H1 (cell line): ENCODE results near the gene VENTX. TPM values are rescaled to one million over a fixed set of nuclear protein-coding genes. Genes with fewer than 3 reads are reported as not detected.

Source experiments
- CTCF ChIA-PET: fragments of 300-600 bp; sonication (Branson Sonifier 250); formaldehyde crosslinking; loops from one replicate; lab custom pipeline; 2021; ENCODE audit not compliant: partially characterized antibody; lab: Charles Lee
- POLR2A ChIA-PET: fragments of 300-600 bp; sonication (Branson Sonifier 250); formaldehyde crosslinking; loops from one replicate; lab custom pipeline; 2021; ENCODE audit warnings: inconsistent platforms; ENCODE audit not compliant: partially characterized antibody; lab: Charles Lee
- DNase-seq, 2 experiments: peaks; one replicate each; pipeline versions ENCODE4 v3.0.0 to v3.0.0-alpha.2; 2010 to 2022; ENCODE audit warnings: low spot score in 2 of 2, low read depth in 1 of 2, mixed read lengths in 1 of 2
- FAIRE-seq: peaks from 2 replicates; lab custom pipeline; 2011; peaks lifted over from hg19 to GRCh38; lab: Jason Lieb, UNC
- H2AFZ ChIP-seq: 2 replicates; pipeline ENCODE4 v1.8.1; 2012; ENCODE audit warnings: low read length, inconsistent platforms
- H2AK5ac ChIP-seq: 2 replicates; pipeline ENCODE4 v1.6.1; 2013; ENCODE audit warnings: low read depth, low read length
- H2BK120ac ChIP-seq: replicated peaks from 2 replicates; pipeline ENCODE3; 2013; ENCODE audit warnings: low read depth, low read length, inconsistent platforms
- H2BK12ac ChIP-seq: 2 replicates; pipeline ENCODE4 v1.6.1; 2013; ENCODE audit warnings: low read depth, low read length
- H2BK15ac ChIP-seq: 2 replicates; pipeline ENCODE4 v1.6.1; 2013; ENCODE audit warnings: low read length
- H2BK20ac ChIP-seq: 2 replicates; pipeline ENCODE4 v1.6.1; 2013; ENCODE audit warnings: low read length
- H2BK5ac ChIP-seq: 2 replicates; pipeline ENCODE4 v1.6.1; 2013; ENCODE audit warnings: low read depth, low read length
- H3K14ac ChIP-seq: 2 replicates; pipeline ENCODE4 v1.6.1; 2013; ENCODE audit warnings: inconsistent platforms; ENCODE audit not compliant: insufficient read length
- H3K18ac ChIP-seq: 2 replicates; pipeline ENCODE4 v1.6.1; 2013; ENCODE audit warnings: low read length; ENCODE audit errors: extremely low read depth
- H3K23ac ChIP-seq: 2 replicates; pipeline ENCODE4 v1.6.1; 2013; ENCODE audit warnings: inconsistent platforms; ENCODE audit not compliant: insufficient read length
- H3K23me2 ChIP-seq: 2 replicates; pipeline ENCODE4 v1.6.1; 2013; ENCODE audit warnings: low read depth, low read length
- H3K27ac ChIP-seq: 2 replicates; pipeline ENCODE4 v1.6.1; 2011; ENCODE audit warnings: low read depth, low read length, inconsistent platforms
- H3K27me3 ChIP-seq, 4 experiments: replicated peaks in 1 of 4; 1 replicate in 1 of 4; 2 replicates in 3 of 4; pipeline versions ENCODE4 v1.6.1 to v1.8.1; 2011 to 2013; ENCODE audit warnings: low read length in 3 of 4, mild to moderate bottlenecking in 3 of 4, inconsistent platforms in 2 of 4, mixed read lengths in 2 of 4, moderate library complexity in 1 of 4; ENCODE audit not compliant: control insufficient read depth in 3 of 4, insufficient read depth in 3 of 4; ENCODE audit errors: extremely low read depth in 1 of 4
- H3K36me3 ChIP-seq, 4 experiments: 2 replicates each; pipeline versions ENCODE4 v1.6.1 to v1.8.1; 2011 to 2013; ENCODE audit warnings: mild to moderate bottlenecking in 4 of 4, low read length in 3 of 4, moderate library complexity in 2 of 4, control low read depth in 1 of 4, inconsistent platforms in 1 of 4; ENCODE audit not compliant: insufficient read depth in 4 of 4, control insufficient read depth in 2 of 4
- H3K4ac ChIP-seq: replicated peaks from 2 replicates; pipeline ENCODE3; 2013; ENCODE audit warnings: low read length, low read depth, mixed read lengths, inconsistent platforms; ENCODE audit not compliant: insufficient read length
- H3K4me1 ChIP-seq, 4 experiments: replicated peaks in 1 of 4; 1 replicate in 1 of 4; 2 replicates in 3 of 4; pipeline versions ENCODE4 v1.6.1 to v1.8.1; 2011 to 2013; ENCODE audit warnings: low read length in 3 of 4, inconsistent platforms in 2 of 4, mixed read lengths in 1 of 4; ENCODE audit not compliant: insufficient read depth in 4 of 4, control insufficient read depth in 3 of 4
- H3K4me2 ChIP-seq, 2 experiments: 2 replicates each; pipeline versions ENCODE4 v1.6.1 to v1.8.1; 2011 to 2013; ENCODE audit warnings: low read depth in 2 of 2, low read length in 2 of 2, control low read depth in 1 of 2, inconsistent platforms in 1 of 2, mild to moderate bottlenecking in 1 of 2; ENCODE audit not compliant: insufficient read depth in 1 of 2
- H3K4me3 ChIP-seq, 4 experiments: fragments of 200-600, 300-600 bp in 1 of 4; sonication (generic), shearing (Covaris generic), sonication (Bioruptor Twin) in 1 of 4; 2 replicates each; pipeline versions ENCODE4 v1.5.1 to v1.8.1; 2011 to 2016; ENCODE audit warnings: low read length in 4 of 4, low read depth in 3 of 4, control low read depth in 2 of 4, inconsistent platforms in 2 of 4, mild to moderate bottlenecking in 2 of 4, mixed read lengths in 1 of 4, moderate library complexity in 1 of 4; ENCODE audit not compliant: insufficient read depth in 2 of 4; ENCODE audit errors: extremely low read depth in 1 of 4
- H3K56ac ChIP-seq: replicated peaks from 2 replicates; pipeline ENCODE3; 2013; ENCODE audit warnings: low read depth, mild to moderate bottlenecking, mixed read lengths, low read length, inconsistent platforms; ENCODE audit not compliant: insufficient read length
- H3K79me1 ChIP-seq: 2 replicates; pipeline ENCODE4 v1.6.1; 2013; ENCODE audit warnings: low read depth, low read length, control low read depth
- H3K79me2 ChIP-seq, 2 experiments: 2 replicates each; pipeline versions ENCODE4 v1.6.1 to v1.8.1; 2012 to 2013; ENCODE audit warnings: low read length in 2 of 2, mild to moderate bottlenecking in 2 of 2, inconsistent platforms in 1 of 2; ENCODE audit not compliant: insufficient read depth in 2 of 2, control insufficient read depth in 1 of 2
- H3K9ac ChIP-seq, 4 experiments: replicated peaks in 1 of 4; 1 replicate in 1 of 4; 2 replicates in 3 of 4; pipeline versions ENCODE4 v1.6.1 to v1.8.1; 2011 to 2013; ENCODE audit warnings: low read depth in 3 of 4, low read length in 3 of 4, control low read depth in 2 of 4, mild to moderate bottlenecking in 2 of 4, moderate library complexity in 2 of 4, inconsistent platforms in 1 of 4; ENCODE audit errors: extremely low read depth in 1 of 4
- H3K9me3 ChIP-seq, 2 experiments: 2 replicates each; pipeline versions ENCODE4 v1.6.1 to v1.8.1; 2012 to 2013; ENCODE audit warnings: mild to moderate bottlenecking in 2 of 2, moderate library complexity in 2 of 2, control low read depth in 1 of 2, inconsistent platforms in 1 of 2, low read depth in 1 of 2, low read length in 1 of 2, mixed read lengths in 1 of 2; ENCODE audit not compliant: insufficient read depth in 2 of 2
- H4K20me1 ChIP-seq, 2 experiments: replicated peaks in 1 of 2; 2 replicates each; pipeline versions ENCODE3 to v1.8.1; 2011 to 2013; ENCODE audit warnings: inconsistent platforms in 2 of 2, low read length in 2 of 2, mild to moderate bottlenecking in 1 of 2; ENCODE audit not compliant: insufficient read depth in 2 of 2, control insufficient read depth in 1 of 2
- H4K5ac ChIP-seq: 2 replicates; pipeline ENCODE4 v1.6.1; 2013; ENCODE audit warnings: low read length, low read depth, mixed read lengths, inconsistent platforms; ENCODE audit not compliant: insufficient read length
- H4K8ac ChIP-seq: 2 replicates; pipeline ENCODE4 v1.8.0; 2013; ENCODE audit warnings: mild to moderate bottlenecking, moderate library complexity, low read length, inconsistent platforms; ENCODE audit not compliant: insufficient read depth; ENCODE audit errors: extremely low read depth
- H4K91ac ChIP-seq: replicated peaks from 2 replicates; pipeline ENCODE3; 2013; ENCODE audit warnings: low read length, mixed read lengths, inconsistent platforms; ENCODE audit not compliant: insufficient read length
- CEBPB ChIP-seq: IDR thresholded peaks from 2 replicates; pipeline ENCODE4 v1.6.1; 2012; ENCODE audit warnings: low read depth, low read length
- CHD2 ChIP-seq: IDR thresholded peaks from 2 replicates; pipeline ENCODE4 v1.6.1; 2012; ENCODE audit warnings: low read length, improper control_type of control experiment
- EGR1 ChIP-seq: IDR thresholded peaks from 2 replicates; pipeline ENCODE4 v1.6.1; 2011; ENCODE audit warnings: low read depth, low read length, borderline replicate concordance
- EZH2 ChIP-seq: fragments of 200-600 bp; sonication (generic); IDR thresholded peaks from 2 replicates; pipeline ENCODE4 v1.7.1; 2012; ENCODE audit warnings: low read depth, mild to moderate bottlenecking, moderate library complexity, low read length, inconsistent platforms; ENCODE audit not compliant: severe bottlenecking
- GABPA ChIP-seq: IDR thresholded peaks from 2 replicates; pipeline ENCODE4 v1.6.1; 2011; ENCODE audit warnings: mild to moderate bottlenecking, low read length, moderate library complexity, borderline replicate concordance; ENCODE audit not compliant: insufficient read depth
- JUND ChIP-seq: IDR thresholded peaks from 2 replicates; pipeline ENCODE4 v1.6.1; 2011; ENCODE audit warnings: mild to moderate bottlenecking, improper control_type of control experiment, low read length
- MAFK ChIP-seq: IDR thresholded peaks from 2 replicates; pipeline ENCODE4 v1.6.1; 2012; ENCODE audit warnings: low read depth, mild to moderate bottlenecking, improper control_type of control experiment, low read length
- RBBP5 ChIP-seq: IDR thresholded peaks from 2 replicates; pipeline ENCODE4 v1.7.1; 2012; ENCODE audit warnings: low read depth, mild to moderate bottlenecking, inconsistent platforms, low read length, moderate library complexity, borderline replicate concordance
- SP1 ChIP-seq: IDR thresholded peaks from 2 replicates; pipeline ENCODE4 v1.6.1; 2011; ENCODE audit warnings: low read depth, low read length
- SRF ChIP-seq: IDR thresholded peaks from 2 replicates; pipeline ENCODE4 v1.6.1; 2011; ENCODE audit warnings: mild to moderate bottlenecking, low read depth, low read length, moderate library complexity
- SUZ12 ChIP-seq: fragments of 200-600 bp; sonication (generic); IDR thresholded peaks from 2 replicates; pipeline ENCODE4 v1.6.1; 2012; ENCODE audit warnings: mild to moderate bottlenecking, inconsistent platforms, low read length, moderate library complexity, mixed read lengths
- TBP ChIP-seq: IDR thresholded peaks from 2 replicates; pipeline ENCODE4 v1.6.1; 2011; ENCODE audit warnings: low read depth, low read length, improper control_type of control experiment
- WGBS, 2 experiments: shearing (Covaris generic) in 1 of 2; methylation state at CpG; one replicate each; pipeline versions ENCODE4 v1.1.6 to v1.1.7; 2013 to 2015; ENCODE audit warnings: low lambda C conversion rate in 2 of 2, mixed read lengths in 2 of 2, inconsistent platforms in 1 of 2, low coverage in 1 of 2, missing lambda C conversion rate in 1 of 2; ENCODE audit not compliant: insufficient replicate concordance in 2 of 2, insufficient coverage in 1 of 2, insufficient read length in 1 of 2; ENCODE audit errors: extremely low coverage in 1 of 2, missing lambda C conversion rate in 1 of 2; 5-methylcytosine and 5-hydroxymethylcytosine counted together
- polyA plus RNA-seq, 7 experiments: library from polyadenylated mRNA; depleted of rRNA in 3 of 7; stranded (reverse) in 5 of 7; unstranded in 2 of 7; fragments of >200 nt in 5 of 7; fragments of 200-250 nt in 2 of 7; gene quantifications; 1 replicate in 5 of 7; 2 replicates in 1 of 7; 4 replicates in 1 of 7; pipeline versions ENCODE4 v1.2.1 to v1.2.3, GENCODE V29; 2011 to 2013; ENCODE audit warnings: missing spikeins in 2 of 7, mixed read lengths in 2 of 7
- total RNA-seq: library from RNA; stranded (reverse); fragmentation: NEBNext Ultra II Directional; extraction: Animal tissue kit (Norgen Biotek cat#: 25700); gene quantifications from 2 replicates; pipeline ENCODE4 v1.2.1, GENCODE V29; 2021
- TF ChIP-seq, protein P1 (sequence below): IDR thresholded peaks from 2 replicates; pipeline ENCODE4 v1.6.1; 2011; ENCODE audit warnings: low read length, improper control_type of control experiment

The VENTX gene
- total and polyA plus RNA-seq, 2 of the 8 experiments (the other 6 are each of a cell fraction or from before 2014, with no cell fraction given) = 5.6 TPM

DNA sequence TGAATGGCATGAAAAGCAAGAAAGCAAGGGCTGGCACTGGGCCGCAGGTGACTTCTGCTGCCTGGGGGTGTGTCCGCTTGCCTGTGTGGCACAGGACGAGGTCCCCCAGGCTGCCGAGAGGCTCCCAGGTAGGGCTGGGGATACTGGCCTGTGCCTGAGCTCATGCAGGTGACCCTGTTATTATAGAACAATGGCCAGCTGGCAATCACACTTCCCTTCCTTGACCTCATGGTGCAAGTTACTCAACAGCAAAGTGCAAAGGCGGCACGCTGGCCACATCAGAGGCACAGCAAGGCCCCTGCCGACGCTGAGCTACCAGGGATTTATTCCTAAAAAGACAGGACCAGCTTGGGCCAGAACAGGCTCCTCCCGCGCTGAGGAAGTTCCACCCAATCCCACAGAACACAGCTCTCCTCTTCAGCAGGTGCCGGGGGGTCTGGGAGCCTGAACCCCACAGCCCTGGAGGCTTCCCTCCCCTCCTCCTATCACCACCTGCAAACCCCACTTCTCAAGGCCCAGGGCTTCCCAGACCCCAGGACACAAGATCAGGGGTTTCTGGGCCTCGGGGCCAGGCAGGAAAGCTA is 40.4 kb downstream of the VENTX start:
- Histone ChIP-seq H3K9me3 (no peaks in the 10 kb centered on the region), H3K4me2 (no peak overlapping the region), H4K5ac (no peak overlapping the region), H3K4me3 (no peak overlapping the region), H3K79me1 (no peaks in the 10 kb centered on the region), H4K8ac (no peak overlapping the region), H3K36me3 (peaks cover 4 to 17% (median 12%) of the 10 kb centered on the region in 4 experiments; a peak in 6 of 8 replicates), H3K18ac (no peak overlapping the region), H3K23me2 (peaks cover 5% of the 10 kb centered on the region; the same call in 1 of the 2 replicates), H3K23ac (no peak overlapping the region), H4K91ac (no peak overlapping the region), H3K27ac (no peak overlapping the region), H2BK15ac (no peak overlapping the region), H3K14ac (no peak overlapping the region), H2AFZ (no peak overlapping the region), H3K27me3 (peaks cover 0 to 7% (median 4%) of the 10 kb centered on the region in 4 experiments; a peak in 6 of 7 replicates), H4K20me1 (peaks cover 0 to 5% of the 10 kb centered on the region in 2 experiments), H3K4ac (no peak overlapping the region), H3K56ac (no peak overlapping the region), H2BK5ac (no peak overlapping the region), H2BK12ac (no peak overlapping the region), H2BK20ac (no peak overlapping the region), H3K79me2 (no peaks in the 10 kb centered on the region), H2BK120ac (no peak overlapping the region), H3K4me1 (peaks cover 0 to 13% (median 7%) of the 10 kb centered on the region in 4 experiments; a peak in 5 of 7 replicates), H3K9ac (no peak overlapping the region), H2AK5ac (no peak overlapping the region)
- WGBS, 2 experiments = 93% methylated on average over 11 of the region's 12 CpGs; no CpG with 5 or more reads in 1 of the 2 experiments
- POLR2A ChIA-PET = interaction anchor here (0.8 to 2.4 kb wide), 7 partner anchors 10 to 66 kb away, joined by 3 to 7 read pairs (median 3); no protein-coding TSS in a partner anchor
- CTCF ChIA-PET = interaction anchor here (0.7 to 1.8 kb wide), 10 partner anchors 9 to 338 kb away, joined by 3 to 6 read pairs (median 4); no protein-coding TSS in a partner anchor
- DNase-seq = no peak
- no peak for FAIRE-seq
- TF ChIP-seq SRF (no peak), RBBP5 (no peak), TBP (no peak), JUND (no peak), SP1 (no peak), GABPA (no peak), SUZ12 (no peak), EGR1 (no peak), CHD2 (no peak), CEBPB (no peak), MAFK (no peak), EZH2 (no peak)
- TF ChIP-seq, protein P1, sequence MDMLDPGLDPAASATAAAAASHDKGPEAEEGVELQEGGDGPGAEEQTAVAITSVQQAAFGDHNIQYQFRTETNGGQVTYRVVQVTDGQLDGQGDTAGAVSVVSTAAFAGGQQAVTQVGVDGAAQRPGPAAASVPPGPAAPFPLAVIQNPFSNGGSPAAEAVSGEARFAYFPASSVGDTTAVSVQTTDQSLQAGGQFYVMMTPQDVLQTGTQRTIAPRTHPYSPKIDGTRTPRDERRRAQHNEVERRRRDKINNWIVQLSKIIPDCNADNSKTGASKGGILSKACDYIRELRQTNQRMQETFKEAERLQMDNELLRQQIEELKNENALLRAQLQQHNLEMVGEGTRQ = no peak
